GDM1 (cell line): Measurements from ENCODE around the gene POLR2F.
"Not testable (repeated sequence)": the region's sequence is repeated elsewhere in the genome, so short reads cannot be mapped to it uniquely, and the experiment has no call there.

Experiments
- DNase-seq: peaks from one replicate; lab custom pipeline; 2025; lab: John Stamatoyannopoulos, UW

POLR2F gene

DNA sequence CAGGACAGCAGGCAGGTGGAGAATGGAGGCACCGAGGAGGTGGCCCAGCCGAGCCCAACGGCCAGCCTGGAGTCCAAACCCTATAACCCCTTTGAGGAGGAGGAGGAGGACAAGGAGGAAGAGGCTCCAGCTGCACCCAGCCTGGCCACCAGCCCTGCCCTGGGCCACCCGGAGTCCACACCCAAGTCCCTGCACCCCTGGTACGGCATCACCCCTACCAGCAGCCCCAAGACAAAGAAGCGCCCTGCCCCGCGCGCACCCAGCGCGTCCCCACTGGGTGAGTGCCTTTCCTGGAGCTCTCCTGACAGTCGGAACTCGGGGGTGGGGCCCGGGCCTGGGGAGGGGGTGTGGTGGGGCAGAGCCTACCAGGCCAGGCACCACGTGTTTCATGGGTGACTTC lies 27.7 kb upstream of the POLR2F start:
- DNase-seq: no peak

DNA sequence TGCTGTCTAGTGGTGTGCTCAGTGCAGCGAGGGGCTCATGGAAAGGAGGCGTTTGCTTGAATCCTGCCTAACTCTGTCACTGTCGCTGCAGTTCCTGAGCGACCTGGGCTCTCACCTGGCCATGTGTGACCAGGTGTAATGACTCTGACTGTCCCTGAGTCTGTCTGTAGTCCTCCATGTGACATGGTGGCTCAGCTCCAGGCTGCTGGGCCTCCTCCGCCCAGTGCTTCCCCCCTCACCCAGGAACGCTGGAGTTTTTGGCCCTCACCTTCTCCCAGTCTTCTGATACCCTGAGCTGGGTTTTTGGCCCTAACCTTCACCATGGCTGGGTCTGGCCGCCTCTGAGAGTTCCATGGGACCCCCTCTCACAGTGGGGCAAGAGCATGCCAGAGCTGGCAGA lies 27.1 kb upstream of the POLR2F start:
- DNase-seq: no peak

DNA sequence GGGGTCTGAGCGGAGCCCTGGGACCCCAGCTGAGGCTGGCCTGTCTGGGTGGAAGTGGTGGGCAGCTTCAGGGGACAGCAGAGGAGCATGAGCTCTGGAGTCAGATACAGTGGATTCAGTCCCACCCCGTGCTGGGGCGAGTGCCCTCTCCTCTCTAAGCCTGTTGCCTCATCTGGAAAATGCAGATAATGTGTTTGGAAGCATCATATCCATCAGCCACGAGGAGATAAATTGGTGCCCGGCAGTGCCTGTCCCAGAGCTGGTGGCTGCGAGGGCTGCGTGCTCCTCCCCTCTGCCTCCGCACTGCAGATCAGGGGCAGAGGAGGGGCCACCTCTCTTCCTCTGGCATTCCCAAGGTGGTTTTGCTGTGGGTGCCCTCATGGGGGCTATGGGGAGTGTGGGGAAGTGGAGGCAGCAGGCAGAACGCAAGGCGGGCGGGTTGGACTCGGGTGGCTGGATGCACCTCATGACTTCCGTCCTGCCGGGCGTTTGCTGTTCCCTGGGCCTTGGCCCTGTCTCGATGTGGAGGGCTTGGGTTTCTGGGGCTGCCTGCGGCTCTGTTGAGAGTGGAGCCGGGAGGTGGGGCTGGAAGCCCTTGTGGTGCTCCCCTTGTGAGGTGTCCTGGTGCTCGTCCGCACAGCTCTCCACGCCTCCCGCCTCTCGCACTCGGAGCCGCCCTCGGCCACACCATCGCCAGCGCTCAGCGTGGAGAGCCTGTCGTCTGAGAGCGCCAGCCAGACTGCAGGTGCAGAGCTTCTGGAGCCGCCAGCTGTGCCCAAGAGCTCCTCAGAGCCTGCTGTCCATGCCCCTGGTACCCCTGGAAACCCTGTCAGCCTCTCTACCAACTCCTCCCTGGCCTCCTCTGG lies 26.5 kb upstream of the POLR2F start:
- no peak for DNase-seq

DNA sequence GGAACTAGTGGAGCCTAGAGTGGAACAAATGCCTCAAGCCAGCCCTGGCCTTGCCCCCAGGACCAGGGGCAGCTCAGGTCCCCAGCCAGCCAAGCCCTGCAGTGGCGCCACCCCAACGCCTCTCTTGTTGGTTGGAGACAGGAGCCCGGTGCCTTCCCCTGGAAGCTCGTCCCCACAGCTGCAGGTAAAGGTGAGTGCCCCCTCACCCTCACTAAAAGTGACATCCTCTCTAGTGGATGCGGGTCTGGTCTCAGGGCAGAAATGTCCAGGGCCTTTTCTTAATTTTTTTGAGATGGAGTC lies 25.9 kb upstream of the POLR2F start:
- no peak for DNase-seq

DNA sequence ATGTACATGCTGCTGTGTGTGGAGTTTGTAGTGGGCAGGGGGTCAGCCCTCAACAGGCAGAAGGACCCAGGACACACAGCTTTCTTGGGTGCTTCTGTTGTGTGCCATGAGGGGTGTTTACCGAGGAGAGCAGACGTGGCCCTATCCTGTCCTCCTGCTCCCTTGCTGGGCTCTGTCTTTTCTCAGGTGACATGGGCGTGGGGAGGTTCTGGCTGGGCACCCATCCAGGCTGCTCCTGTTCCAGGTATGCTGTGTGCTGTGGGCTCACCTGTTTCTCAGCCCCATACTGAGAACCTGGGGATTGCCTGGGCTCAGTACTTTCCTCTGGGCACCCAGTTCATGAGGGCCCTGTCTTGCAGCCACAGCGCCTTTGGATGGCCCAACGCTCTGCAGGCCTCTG lies 24.1 kb upstream of the POLR2F start:
- DNase-seq: no peak

DNA sequence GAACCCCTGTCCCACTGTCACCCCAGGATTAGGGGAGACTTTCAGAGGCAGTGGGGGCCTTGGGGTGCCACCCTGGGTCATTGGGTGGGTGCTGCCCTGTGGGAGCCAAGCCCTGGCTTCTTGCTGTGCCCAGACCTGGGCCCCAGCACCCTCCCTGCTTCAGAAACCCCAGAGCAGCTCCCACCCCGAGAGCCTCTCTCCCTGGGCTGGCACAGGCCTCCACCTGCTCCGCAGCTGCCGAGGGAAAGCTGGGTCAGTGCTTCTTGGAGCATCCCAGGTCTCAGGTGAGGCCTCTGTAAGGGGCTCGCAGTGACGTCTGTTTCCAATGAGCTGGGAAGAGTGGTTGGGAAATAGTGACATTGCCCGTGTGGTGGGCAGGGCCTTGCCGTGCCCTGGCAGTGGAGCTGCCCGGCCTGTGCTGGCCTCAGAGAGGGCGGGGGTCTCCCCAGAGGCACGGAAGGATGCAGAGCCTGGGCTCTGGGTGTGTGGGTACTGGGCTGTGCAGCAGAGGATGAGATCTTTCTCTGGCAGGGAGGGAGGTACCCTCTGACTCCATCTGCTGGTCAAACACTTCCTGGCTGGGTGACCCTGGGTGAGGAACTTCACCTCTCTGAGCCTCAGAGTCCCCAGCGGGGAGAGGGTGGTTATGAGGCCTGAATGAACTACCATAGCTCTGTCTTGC lies 23.1 kb upstream of the POLR2F start:
- DNase-seq: no peak

DNA sequence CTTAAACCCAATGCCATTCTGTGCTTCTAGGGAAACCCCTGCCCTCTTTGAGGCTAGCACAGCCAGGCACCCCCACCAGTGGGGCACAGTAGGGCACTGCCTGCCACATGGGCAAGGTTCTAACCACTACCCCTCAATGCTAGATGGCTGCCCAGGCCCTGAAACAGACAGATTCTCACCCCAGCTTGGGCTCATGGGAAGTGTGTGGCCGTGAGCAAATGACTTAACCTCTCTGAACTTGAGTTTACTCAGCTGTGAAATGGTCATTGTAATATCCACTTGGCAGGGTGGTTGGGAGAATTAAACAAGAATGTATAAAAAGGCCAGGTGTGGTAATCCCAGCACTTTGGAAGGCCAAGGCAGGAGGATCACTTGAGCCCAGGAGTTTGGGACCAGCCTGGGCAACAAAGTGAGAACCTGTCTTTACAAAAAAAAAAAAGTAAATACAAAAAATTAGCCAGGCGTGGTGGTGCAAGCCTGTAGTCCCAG lies 22.5 kb upstream of the POLR2F start:
- no peak for DNase-seq

DNA sequence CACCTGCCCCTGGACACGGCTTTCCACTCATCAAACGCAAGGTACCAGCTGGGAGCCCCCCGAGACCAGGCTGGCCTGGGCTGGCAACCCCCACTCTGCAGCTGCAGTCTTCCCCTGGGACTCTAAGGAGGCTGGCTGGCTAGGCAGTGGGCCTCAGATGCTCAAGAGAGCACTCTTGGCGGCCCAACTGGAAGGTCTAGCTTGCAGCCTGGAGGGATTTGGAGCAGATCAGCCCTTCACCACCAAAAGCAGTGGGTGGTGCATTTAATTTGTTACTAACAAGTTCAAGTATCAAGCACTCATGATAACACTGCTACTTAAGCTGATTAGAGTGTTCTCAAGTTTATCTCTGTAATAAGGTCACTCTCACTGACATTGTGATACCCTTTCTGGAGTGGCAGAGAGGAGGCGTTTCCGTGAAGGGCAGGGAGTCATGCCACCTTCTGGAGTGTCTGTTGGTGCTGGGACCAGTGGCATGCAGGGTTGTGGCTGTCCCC lies 21.6 kb upstream of the POLR2F start:
- no peak for DNase-seq

DNA sequence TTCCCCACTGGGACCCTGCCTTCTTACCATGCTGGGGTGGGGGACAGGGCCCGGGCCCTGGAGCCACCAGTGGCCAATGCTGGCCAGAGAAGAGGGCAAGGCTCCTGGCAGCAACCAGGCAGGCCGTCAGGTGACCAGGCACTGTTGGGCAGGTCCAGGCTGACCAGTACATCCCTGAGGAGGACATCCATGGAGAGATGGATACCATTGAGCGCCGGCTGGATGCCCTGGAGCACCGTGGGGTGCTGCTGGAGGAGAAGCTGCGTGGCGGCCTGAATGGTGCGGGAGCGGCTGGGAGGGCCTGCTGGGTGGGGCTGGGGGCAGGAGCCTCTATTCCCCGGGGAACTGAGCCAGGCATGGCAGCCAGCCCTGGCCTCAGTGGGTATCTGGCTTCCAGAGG lies 21.1 kb upstream of the POLR2F start:
- DNase-seq: no peak

DNA sequence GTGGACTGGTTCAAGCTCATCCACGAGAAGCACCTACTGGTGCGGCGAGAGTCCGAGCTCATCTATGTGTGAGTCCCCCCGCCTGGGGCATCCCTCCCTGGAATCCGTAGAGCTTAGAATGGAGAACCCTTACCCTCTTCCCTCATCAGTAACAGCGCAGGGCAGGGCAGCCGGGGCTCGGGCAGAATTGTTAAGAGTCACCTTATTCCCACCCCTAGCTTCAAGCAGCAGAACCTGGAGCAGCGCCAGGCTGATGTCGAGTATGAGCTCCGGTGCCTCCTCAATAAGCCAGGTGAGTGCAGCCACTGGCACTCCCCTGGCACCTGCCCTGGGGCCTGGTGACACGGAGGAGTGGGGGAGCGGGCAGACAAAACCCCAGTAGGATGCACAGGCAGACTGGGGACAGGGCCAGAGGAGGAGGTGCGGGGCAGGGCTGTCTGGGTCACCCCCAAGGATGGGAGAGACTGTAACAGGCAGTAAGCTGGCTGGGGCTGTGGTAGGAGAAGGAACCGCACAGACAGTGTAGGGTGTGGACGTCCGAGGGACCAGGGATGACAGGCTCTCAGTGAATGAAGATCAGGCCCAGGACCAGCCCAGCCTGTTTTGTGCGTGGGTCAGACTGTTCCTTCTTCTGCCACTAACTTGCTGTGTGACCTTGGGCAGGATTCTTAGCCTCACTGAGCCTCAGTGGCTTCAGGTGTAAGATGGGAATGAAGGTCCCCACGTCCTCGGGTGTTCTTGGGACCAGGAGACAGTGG lies 20.5 kb upstream of the POLR2F start:
- no peak for DNase-seq

DNA sequence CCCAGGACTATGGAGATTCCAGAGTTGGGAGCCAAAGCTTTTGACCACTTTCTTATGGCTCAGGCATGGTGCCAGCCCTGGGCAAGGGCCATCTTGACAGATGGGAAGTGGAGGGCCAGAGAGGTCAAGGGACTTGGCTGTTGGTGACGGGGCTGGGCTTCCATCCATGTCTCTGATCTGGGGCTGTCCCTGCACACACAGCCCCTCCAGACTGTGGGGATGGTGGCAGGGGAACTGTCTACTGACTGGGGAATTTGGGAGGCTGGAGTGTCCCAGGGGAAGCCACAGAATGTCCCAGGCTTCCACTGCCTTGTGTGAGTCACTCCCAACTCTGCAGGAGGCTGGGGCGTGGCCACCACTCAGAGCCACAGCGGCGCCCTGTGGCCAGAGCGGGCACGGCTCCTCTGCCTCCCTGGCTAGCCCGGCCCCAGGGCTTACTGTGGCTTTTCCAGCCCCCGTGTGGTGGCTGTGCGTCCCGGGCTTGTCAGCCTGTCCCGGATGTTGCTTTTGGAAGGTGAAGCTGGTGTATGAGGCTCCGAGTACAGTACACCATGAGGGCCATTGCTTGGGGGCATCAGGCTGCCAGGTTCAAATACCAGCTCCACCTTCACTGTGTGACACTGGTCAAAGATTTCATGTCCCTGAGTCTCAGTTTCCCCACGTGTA lies 19.7 kb upstream of the POLR2F start:
- DNase-seq: peak; percentile 64

DNA sequence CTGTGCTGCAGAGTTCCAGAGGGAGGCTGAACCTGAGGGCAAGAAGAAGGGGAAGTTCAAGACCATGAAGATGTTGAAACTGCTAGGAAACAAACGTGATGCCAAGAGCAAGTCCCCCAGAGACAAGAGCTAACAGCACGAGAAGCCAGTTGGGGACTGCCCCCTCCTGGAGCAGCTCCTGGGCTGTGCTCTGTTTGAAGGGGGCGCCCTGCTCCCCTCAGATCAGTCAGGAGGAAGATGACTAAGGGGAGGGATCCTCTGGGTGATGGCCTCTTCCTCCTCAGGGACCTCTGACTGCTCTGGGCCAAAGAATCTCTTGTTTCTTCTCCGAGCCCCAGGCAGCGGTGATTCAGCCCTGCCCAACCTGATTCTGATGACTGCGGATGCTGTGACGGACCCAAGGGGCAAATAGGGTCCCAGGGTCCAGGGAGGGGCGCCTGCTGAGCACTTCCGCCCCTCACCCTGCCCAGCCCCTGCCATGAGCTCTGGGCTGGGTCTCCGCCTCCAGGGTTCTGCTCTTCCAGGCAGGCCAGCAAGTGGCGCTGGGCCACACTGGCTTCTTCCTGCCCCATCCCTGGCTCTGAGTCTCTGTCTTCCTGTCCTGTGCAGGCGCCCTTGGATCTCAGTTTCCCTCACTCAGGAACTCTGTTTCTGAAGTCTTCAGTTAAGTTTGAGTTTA lies 12.7 kb upstream of the POLR2F start:
- no peak for DNase-seq

DNA sequence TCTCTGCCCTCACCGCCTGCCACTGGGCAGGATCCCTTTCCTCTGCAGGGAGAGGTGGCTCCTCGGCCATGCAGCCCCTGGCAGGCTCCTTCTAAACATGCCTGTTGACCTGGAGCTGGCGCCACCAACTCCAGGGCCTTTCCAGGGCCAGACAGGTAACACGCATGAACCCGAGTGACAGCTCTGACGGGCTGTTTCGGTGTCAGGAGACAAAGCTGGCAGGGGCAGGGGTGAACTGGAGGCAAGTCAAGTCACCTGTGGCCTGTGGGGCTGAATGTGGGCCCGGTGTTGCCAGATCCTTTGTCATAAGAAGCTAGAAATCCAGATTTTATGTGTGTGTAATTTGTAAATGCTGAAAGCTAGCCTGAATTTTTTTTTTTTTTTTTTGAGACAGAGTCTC lies 11.4 kb upstream of the POLR2F start:
- DNase-seq: no peak

DNA sequence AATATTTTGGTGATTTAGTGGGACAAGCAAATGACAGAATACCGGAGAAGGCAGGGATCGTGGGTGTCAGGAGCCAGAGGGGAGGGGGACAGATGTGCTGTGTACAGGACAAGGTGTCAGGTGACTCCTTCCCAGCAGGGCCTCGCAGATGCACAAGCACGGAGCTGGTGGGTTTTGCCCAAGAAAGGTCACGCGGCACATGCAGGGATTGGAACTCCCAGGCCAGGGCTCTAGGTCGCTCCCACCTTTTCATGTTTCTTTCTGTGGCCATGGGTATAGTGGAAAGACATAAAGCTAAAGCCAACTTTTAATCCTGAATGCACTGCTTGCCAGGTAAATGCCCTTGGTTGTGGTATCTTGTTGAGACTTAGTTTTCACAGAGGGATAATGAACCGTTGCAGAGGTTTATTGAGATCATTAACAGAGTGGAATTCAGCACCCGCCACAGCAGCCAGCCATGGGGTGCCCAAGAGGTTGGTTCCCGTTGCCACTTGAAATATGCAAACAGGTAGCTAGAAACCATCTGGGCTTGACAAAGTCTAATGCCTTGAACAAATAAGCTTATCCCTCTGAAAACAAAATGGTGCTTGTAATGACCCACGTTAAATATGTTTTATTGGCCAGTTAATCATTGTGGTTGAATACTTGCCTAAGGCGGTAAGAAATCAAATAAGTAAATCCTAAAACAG lies 10.2 kb upstream of the POLR2F start:
- no peak for DNase-seq

DNA sequence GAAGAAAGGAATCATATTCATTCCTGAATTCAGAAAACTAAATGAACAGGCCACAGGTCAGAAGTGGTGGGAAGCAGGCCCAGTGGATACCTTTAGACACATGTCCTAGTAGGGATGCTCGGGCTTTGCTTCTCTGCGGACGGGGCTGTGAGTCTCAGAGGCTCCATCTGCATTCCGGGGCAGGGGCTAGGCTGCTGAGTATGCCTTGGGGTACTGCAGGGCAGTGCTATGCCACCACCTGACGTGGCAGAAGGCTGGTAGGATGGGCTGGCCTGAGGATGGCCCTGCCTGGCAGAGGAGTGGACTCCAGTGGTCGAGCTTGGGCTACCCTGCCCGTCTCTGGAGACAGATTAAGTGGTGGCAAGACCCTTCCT lies 9.7 kb upstream of the POLR2F start:
- no peak for DNase-seq

DNA sequence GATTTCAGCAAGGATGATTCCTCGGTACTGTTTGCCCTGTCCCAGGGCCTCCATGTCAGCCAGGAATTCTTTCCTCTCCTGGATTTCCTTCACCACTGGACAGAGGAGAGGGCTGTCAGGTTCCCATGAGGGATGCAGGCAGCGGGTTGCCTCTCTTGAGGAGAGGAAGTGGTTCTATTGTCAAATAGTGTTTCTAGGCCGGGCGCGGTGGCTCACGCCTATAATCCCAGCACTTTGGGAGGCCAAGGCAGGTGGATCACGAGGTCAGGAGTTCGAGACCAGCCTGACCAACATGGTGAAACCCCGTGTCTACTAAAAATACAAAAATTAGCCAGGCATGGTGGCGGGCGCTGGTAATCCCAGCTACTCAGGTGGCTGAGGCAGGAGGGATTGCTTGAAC lies 9.1 kb upstream of the POLR2F start:
- not testable (repeated sequence) for DNase-seq

DNA sequence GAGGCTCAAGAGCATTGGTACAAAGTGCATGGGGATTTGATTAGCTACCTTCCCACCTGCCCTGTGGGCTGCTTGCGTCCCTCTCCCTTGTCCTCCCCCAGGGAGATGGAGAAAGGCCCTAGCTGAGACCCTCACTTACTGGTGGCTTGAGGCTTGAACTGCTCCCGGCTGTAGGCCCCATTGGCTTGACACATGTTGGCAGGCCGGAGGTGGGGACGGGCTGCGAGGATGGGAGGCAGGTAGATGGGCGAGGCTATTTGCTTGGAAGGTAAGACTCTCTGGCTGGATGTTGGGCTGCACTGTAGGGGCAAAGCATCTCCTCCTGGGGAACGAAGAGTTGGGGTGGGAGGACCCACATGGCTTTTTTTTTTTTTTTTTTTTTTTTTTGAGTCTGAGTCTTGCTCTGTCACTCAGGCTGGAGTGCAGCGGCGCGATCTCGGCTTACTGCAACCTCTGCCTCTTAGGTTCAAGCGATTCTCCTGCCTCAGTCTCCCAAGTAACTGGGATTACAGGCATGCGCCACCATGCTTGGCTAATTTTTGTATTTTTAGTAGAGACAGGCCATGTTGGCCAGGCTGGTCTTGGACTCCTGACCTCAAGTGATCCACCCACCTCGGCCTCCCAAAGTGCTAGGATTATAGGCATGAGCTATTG lies 6.2 kb upstream of the POLR2F start:
- DNase-seq: not testable (repeated sequence)

DNA sequence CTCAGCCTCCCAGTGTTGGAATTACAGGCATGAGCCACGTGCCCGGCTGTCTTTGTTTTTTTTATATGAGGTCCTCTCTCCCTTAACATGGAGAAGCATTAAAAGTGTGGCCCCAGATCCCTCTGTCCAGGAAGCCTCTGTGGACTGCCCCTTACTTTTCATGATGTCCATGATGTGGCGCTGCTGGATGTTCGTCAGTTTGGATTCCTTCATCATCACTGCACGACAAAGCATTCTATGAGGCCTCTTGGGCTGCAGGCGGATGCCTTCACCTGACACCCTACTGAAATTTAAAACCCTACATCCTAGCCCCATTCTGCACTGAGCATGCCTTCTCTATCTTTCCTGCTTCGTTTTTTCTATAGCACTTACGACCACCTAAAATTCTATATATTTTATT lies 2.2 kb upstream of the POLR2F start:
- DNase-seq: no peak

DNA sequence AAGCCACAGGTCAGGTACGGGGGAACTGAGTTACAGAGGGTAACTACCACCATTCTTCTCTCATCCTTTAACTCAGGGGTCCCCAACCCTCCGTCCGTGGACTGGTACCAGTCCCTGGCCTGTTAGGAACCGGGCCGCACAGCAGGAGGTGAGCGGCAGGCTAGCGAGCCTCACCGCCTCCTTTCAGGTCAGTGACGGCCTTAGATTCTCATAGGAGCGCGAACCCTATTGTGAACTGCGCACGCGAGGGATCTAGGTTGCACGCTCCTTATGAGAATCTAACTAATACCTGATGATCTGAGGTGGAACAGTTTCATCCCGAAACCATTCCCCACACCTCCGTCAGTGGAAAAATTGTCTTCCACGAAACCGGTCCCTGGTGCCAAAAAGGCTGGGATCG lies 870 bp upstream of the POLR2F start:
- DNase-seq: not testable (repeated sequence)

DNA sequence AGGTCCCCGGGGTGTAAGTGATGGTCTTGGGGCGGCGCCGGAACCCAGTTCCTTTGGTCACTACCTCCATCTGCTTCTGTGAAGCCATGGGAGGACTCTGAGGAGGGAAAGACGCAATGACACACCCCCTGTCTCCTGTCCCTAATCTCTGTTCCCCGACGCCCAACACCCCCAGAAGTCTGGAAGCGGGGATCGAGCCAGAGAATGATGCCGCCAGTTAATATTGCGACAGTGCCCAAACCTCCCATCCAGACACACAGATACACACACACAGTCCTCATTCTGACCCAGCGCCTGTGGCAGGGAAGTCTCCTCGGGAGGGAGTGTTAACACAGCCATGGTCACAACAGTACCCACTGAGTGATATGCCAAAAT lies 450 bp upstream of the POLR2F start:
- no peak for DNase-seq

DNA sequence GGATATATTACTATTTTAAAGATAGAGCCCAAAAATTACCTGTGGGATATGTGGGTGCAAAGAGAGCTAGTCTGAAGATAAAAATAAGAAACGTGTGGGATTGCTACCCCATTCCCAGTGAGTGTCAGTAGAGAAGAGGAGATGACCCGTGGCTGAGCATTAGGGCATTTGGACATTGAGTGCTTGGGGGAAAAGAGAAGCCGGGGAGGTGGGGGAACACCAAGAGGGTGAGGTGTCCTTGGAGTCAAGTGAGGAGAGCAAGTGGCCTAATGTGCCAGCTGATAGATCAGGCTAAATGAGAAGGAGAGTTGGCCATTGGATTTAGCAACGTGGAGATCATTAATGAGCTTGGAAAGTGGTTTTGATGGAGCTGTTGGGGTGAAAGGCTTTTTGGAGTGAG lies 1.2 kb downstream of the POLR2F start:
- no peak for DNase-seq
